T-helper 1 cell treated with Interleukin-12 subunit alpha and Interleukin-12 subunit beta and Interleukin-4 antibody, amounts not matched to agents 30 μg/mL and 1 μg/mL, for 36 hours (primary cell): ENCODE results near the gene NDRG2.
"Not testable (repeated sequence)": the region's sequence is repeated elsewhere in the genome, so short reads cannot be mapped to it uniquely, and the experiment has no call there.

Experiments
- H3K27ac Mint-ChIP-seq: one replicate; pipeline ENCODE4 v1.8.0; 2021; ENCODE audit warnings: mild to moderate bottlenecking, mixed read lengths
- H3K27me3 Mint-ChIP-seq: one replicate; pipeline ENCODE4 v1.8.0; 2021; ENCODE audit warnings: low read depth, mixed read lengths
- H3K36me3 Mint-ChIP-seq: one replicate; pipeline ENCODE4 v1.8.0; 2021; ENCODE audit warnings: low read depth, mixed read lengths
- H3K4me1 Mint-ChIP-seq: one replicate; pipeline ENCODE4 v1.8.0; 2021; ENCODE audit warnings: low read depth, mixed read lengths
- H3K4me3 Mint-ChIP-seq: one replicate; pipeline ENCODE4 v1.8.0; 2021; ENCODE audit warnings: mild to moderate bottlenecking, moderate library complexity, mixed read lengths
- H3K9me3 Mint-ChIP-seq: one replicate; pipeline ENCODE4 v1.8.0; 2021; ENCODE audit warnings: mixed read lengths

NDRG2 gene

GRCh38 chr14:21017528-21018245 is 7.2 kb downstream of the NDRG2 start:
- Mint-ChIP-seq H3K9me3 (no peaks in the 10 kb centered on the region), H3K27ac (no peak overlapping the region), H3K4me3 (no peak overlapping the region), H3K4me1 (peaks cover 2% of the 10 kb centered on the region), H3K36me3 (no peaks in the 10 kb centered on the region), H3K27me3 (peaks cover 28% of the 10 kb centered on the region)

GRCh38 chr14:21016413-21017190 is 8.3 kb downstream of the NDRG2 start:
- H3K27ac Mint-ChIP-seq = no peak overlapping the region
- H3K36me3 Mint-ChIP-seq = no peaks in the 10 kb centered on the region
- H3K9me3 Mint-ChIP-seq = no peaks in the 10 kb centered on the region
- no peak overlapping the region for H3K4me3 Mint-ChIP-seq
- H3K4me1 Mint-ChIP-seq = peaks cover 2% of the 10 kb centered on the region
- H3K27me3 Mint-ChIP-seq = peaks cover 27% of the 10 kb centered on the region

- H3K4me3 Mint-ChIP-seq = no peak overlapping the region
- peaks cover 30% of the 10 kb centered on the region for H3K27me3 Mint-ChIP-seq
- H3K36me3 Mint-ChIP-seq = no peaks in the 10 kb centered on the region
- no peaks in the 10 kb centered on the region for H3K9me3 Mint-ChIP-seq
- H3K27ac Mint-ChIP-seq = no peak overlapping the region
- H3K4me1 Mint-ChIP-seq = peaks cover 2% of the 10 kb centered on the region
These were observed 9.5 kb downstream of the NDRG2 start for GRCh38 chr14:21015312-21015711.

GRCh38 chr14:21014761-21015190 is 10.1 kb downstream of the NDRG2 start:
- peaks cover 2% of the 10 kb centered on the region for H3K4me1 Mint-ChIP-seq
- H3K27me3 Mint-ChIP-seq = peaks cover 30% of the 10 kb centered on the region
- H3K4me3 Mint-ChIP-seq = no peak overlapping the region
- no peak overlapping the region for H3K27ac Mint-ChIP-seq
- H3K36me3 Mint-ChIP-seq = no peaks in the 10 kb centered on the region
- H3K9me3 Mint-ChIP-seq = no peaks in the 10 kb centered on the region

- Mint-ChIP-seq H3K9me3 (no peaks in the 10 kb centered on the region), H3K36me3 (no peaks in the 10 kb centered on the region), H3K4me3 (no peak overlapping the region), H3K4me1 (peaks cover 2% of the 10 kb centered on the region), H3K27ac (no peak overlapping the region), H3K27me3 (peaks cover 30% of the 10 kb centered on the region)
These were observed 13.7 kb downstream of the NDRG2 start for GRCh38 chr14:21011136-21011535.

- not testable (repeated sequence) for H3K4me3 Mint-ChIP-seq, H3K9me3 Mint-ChIP-seq, H3K4me1 Mint-ChIP-seq, H3K27ac Mint-ChIP-seq, H3K36me3 Mint-ChIP-seq
- H3K27me3 Mint-ChIP-seq = peaks cover 29% of the 10 kb centered on the region
These were observed 15.1 kb downstream of the NDRG2 start for GRCh38 chr14:21009721-21010120.

- H3K4me1 Mint-ChIP-seq = no peaks in the 10 kb centered on the region
- H3K4me3 Mint-ChIP-seq = no peak overlapping the region
- H3K27ac Mint-ChIP-seq = no peak overlapping the region
- no peaks in the 10 kb centered on the region for H3K27me3 Mint-ChIP-seq
- no peaks in the 10 kb centered on the region for H3K36me3 Mint-ChIP-seq
- H3K9me3 Mint-ChIP-seq = no peaks in the 10 kb centered on the region
These were observed 21.0 kb downstream of the NDRG2 start for GRCh38 chr14:21003788-21004346.

GRCh38 chr14:21001218-21001617 is 23.6 kb downstream of the NDRG2 start:
- Mint-ChIP-seq H3K4me3 (no peak overlapping the region), H3K4me1 (no peaks in the 10 kb centered on the region), H3K36me3 (peaks cover 9% of the 10 kb centered on the region), H3K27me3 (no peaks in the 10 kb centered on the region), H3K27ac (no peak overlapping the region), H3K9me3 (no peaks in the 10 kb centered on the region)

- Mint-ChIP-seq H3K4me1 (peaks cover 4% of the 10 kb centered on the region), H3K36me3 (peaks cover 24% of the 10 kb centered on the region), H3K27me3 (no peaks in the 10 kb centered on the region), H3K4me3 (no peak overlapping the region), H3K9me3 (no peaks in the 10 kb centered on the region), H3K27ac (no peak overlapping the region)
These were observed 25.3 kb downstream of the NDRG2 start for GRCh38 chr14:20999591-20999990.

- H3K36me3 Mint-ChIP-seq = peaks cover 29% of the 10 kb centered on the region
- H3K27ac Mint-ChIP-seq = no peak within 1 kb of the TSS
- no peaks in the 10 kb centered on the region for H3K27me3 Mint-ChIP-seq
- H3K4me1 Mint-ChIP-seq = peaks cover 4% of the 10 kb centered on the region
- no peak within 1 kb of the TSS for H3K4me3 Mint-ChIP-seq
- no peaks in the 10 kb centered on the region for H3K9me3 Mint-ChIP-seq
These were observed 26.0 kb downstream of the NDRG2 start, which contains the start of gene SLC39A2 for GRCh38 chr14:20998674-20999366. SLC39A2 (plus strand) TSS chr14:20999293; CDS start chr14:20999447, 154 bp downstream.

GRCh38 chr14:20998139-20998538 is 26.7 kb downstream of the NDRG2 start:
- no peak overlapping the region for H3K4me3 Mint-ChIP-seq
- peaks cover 31% of the 10 kb centered on the region for H3K36me3 Mint-ChIP-seq
- no peaks in the 10 kb centered on the region for H3K27me3 Mint-ChIP-seq
- no peaks in the 10 kb centered on the region for H3K9me3 Mint-ChIP-seq
- no peak overlapping the region for H3K27ac Mint-ChIP-seq
- peaks cover 5% of the 10 kb centered on the region for H3K4me1 Mint-ChIP-seq

GRCh38 chr14:20997564-20997963 is 27.3 kb downstream of the NDRG2 start:
- no peak overlapping the region for H3K27ac Mint-ChIP-seq
- no peak overlapping the region for H3K4me3 Mint-ChIP-seq
- H3K9me3 Mint-ChIP-seq = no peaks in the 10 kb centered on the region
- H3K36me3 Mint-ChIP-seq = peaks cover 37% of the 10 kb centered on the region
- no peaks in the 10 kb centered on the region for H3K27me3 Mint-ChIP-seq
- H3K4me1 Mint-ChIP-seq = peaks cover 5% of the 10 kb centered on the region

GRCh38 chr14:20997115-20997514 is 27.7 kb downstream of the NDRG2 start:
- Mint-ChIP-seq H3K27ac (no peak overlapping the region), H3K4me3 (no peak overlapping the region)

GRCh38 chr14:20996521-20996920 is 28.3 kb downstream of the NDRG2 start:
- H3K27ac Mint-ChIP-seq = no peak overlapping the region
- no peaks in the 10 kb centered on the region for H3K9me3 Mint-ChIP-seq
- H3K36me3 Mint-ChIP-seq = peaks cover 41% of the 10 kb centered on the region
- no peaks in the 10 kb centered on the region for H3K27me3 Mint-ChIP-seq
- peaks cover 11% of the 10 kb centered on the region for H3K4me1 Mint-ChIP-seq
- H3K4me3 Mint-ChIP-seq = no peak overlapping the region

More at GRCh38 chr14:20997115-20997514, 27.7 kb downstream of the NDRG2 start:
- Mint-ChIP-seq H3K36me3 (peaks cover 37% of the 10 kb centered on the region), H3K9me3 (no peaks in the 10 kb centered on the region), H3K4me1 (peaks cover 8% of the 10 kb centered on the region), H3K27me3 (no peaks in the 10 kb centered on the region)
